Glomerular visceral epithelial cell (primary cell): ENCODE measurements around the gene SH3RF3.
A peak's percentile ranks its signal among the peaks of the same experiment; 100 is the strongest.

Experiments
- DNase-seq: peaks from one replicate; pipeline ENCODE4 v3.0.0-alpha.2; 2016; ENCODE audit errors: extremely low spot score

The SH3RF3 gene

DNA sequence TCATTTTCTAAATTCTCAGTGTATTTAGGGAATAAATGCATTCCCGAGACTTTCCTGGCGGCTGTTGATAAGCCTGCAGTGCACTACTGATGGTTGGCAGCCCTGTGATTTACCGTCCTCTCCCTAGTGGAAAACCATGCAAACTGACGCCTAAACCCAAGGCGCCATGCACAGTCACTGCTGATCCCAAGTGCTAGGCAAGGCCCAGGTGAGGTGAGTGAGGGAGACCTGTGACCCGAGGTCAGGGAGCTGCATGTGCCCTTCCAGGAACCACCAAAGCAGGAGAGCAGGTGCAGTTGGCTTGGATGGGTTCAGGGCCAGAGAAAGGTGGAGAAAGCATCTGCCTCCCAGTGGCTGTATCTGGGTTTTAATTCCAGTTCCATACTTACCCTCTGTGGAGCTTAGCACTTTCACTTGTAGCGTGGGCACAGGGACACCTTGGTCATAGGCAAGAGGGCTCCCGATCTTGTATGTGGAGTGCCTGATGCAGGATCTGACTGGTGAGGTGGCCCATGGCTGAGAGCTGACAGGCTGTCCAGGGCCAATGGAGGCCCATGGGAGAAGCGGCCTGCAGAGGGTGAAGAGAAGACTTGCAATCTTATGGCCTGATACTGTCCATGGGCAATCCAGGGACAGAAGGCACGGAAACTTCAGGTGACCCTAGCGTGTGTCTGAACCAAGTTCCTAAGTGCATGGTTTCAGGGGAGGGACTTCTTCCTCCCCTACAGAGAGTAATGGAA, 131.3 kb downstream of the SH3RF3 start:
- no peak for DNase-seq

DNA sequence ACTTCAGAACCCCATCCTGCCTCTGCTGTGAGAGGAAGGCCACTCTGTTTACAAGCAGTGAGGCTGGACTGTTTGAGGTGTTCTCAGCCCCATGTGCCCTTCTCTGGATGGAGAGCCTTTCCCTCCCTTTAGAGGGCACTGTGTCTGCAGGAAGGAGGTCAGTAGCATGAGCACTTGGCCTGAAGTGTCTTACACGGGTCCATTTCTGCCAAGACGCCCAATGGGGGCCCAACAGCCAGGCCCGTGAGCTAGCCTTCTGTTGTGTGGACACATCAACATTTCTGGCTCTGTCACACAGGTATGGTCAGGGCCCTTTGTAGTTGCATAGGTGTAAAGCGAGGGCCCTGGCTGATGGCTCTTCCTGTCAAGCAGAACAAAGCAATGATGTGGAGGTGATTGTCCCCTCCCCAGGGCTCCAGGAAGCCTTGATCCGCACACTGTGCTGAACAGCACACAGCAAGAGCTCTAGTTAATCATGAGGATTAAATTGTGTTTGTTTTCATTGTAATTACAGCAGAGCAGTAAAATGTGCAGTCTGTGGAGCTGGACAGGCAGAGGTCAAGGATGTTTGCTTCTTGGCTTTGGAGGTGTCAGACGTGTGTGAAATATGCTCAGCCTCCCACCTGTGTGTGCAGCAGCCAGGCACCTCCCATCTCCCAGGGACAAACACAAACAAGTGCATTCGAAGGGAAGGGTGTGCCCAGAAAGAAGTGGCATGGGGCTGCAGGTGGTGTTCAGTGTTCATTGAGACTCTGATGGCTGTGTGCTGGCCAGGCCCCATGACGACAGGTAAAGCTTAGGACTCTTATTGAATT, 132.1 kb downstream of the SH3RF3 start:
- DNase-seq: no peak

DNA sequence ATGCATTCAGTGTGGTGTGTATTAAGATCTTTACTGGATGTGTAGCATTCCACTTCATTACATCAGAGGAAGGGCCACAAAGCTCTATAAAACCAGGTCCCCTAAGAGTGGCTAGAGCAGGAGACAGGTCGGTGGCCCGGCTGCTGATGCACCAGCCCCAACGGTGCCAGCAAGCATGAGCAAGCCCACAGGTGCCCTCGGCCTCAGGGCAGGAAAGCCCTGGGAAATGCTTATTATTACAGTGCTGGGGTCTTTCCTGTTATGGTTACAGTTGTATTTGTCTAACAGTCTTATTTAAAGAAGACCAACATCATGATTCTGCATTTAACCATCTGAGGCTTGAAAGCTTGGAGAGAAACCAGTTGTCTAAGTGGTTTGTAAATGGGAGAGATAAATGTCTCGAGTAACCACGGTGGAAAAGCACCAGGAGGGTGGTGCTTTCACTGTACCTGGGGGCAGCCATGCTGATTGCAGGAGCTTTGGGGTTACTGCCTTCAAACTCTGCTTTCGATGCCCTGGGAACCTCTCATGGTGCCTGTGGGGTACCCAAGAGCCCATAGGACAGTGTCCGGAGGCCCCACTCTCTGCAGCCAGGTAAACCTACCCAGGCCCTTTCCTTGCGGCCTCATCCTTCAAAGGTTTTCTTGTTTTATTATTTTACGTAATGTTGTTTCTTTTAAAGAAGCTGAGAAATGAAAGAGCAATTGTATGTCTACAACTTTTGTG, 133.1 kb downstream of the SH3RF3 start:
- no peak for DNase-seq

DNA sequence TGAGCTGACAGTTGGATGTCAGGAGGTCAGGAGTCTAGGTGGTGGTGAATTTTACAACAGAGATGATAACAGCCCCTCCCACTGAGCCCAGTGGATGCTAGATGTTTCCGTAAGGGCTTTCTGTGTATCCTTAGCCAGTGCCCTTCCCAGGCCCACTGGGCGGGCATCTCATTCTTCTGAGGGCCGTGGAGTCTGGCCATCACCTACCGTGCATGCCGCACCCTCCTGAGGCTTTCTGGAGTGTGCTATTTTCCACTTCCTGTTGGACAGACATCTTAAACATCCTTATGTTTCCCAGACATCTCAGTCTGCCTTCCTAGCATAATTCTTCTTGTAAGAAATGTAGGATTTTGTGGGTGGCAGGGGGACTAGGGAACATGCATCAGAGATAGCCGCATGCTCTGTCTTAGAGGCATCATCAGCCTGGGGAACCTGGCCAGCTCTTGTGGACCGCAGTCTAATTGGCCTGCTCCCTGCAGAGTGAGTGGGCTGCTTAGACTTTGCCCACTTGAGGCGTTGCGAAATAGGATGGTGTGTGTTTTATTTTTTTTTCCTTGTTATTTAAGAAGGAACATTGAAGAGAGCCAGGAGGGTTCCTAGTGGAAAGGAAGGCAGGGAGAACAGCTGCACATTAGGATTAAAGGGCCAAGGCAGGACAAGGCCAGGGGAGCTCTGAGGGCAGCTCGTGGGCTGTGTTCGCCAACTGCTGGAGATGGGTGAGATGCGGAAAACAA, 135.8 kb downstream of the SH3RF3 start:
- no peak for DNase-seq

DNA sequence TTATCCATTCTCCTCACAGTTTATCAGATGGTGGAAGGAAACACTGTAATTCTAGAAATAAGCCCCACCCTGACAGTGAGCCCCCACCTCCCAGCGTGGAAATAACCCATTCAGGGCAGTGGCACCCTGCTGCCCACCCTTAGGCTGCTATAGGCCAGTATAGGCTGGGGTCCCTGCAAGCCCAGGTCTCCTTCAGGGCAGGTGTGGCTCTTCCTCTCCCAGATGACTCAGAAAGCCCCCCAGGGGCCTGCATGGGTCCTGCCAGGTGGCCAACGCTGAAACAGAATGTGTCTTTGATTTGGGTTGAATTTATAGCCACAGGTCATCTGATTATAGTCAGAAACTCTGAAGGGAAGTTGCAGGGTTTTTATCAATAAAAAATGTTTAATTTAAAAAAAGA, 136.4 kb downstream of the SH3RF3 start:
- DNase-seq: no peak

DNA sequence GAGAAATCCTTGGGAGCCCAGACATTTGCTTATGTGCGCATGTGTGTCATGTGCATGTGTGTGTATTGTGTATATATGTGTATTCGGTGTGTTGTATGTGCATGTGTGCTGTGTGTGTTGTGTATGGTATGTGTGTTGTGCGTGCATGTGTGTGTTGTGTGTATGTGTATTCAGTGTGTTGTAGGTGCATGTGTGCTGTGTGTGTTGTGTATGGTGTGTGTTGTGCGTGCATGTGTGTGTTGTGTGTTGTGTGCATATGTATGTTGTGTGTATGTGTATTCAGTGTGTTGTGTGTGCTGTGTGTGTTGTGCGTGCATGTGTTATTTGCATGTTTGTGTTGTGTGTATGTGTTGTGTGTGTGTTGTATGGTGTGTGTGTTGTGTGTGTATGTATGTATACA, 136.9 kb downstream of the SH3RF3 start:
- DNase-seq: no peak

DNA sequence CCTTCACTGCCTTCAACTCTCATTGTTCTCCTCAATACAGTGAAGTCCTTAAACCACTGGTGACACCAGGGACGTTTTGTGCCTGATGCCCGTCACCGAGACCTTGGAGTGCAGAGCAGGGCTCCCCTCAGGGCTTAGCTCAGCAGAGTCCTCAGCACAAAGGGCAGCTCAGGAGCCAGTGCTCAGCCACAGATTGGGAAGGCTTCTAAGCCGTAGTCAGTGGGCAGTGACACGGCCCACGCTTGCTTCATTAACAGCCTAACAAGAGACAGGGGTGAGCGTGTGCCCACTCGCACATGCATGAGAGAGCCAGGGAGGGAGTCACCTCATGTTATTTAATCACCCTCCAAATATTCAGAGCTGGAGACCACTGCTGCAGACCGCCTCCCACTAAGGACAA, 137.5 kb downstream of the SH3RF3 start:
- no peak for DNase-seq

DNA sequence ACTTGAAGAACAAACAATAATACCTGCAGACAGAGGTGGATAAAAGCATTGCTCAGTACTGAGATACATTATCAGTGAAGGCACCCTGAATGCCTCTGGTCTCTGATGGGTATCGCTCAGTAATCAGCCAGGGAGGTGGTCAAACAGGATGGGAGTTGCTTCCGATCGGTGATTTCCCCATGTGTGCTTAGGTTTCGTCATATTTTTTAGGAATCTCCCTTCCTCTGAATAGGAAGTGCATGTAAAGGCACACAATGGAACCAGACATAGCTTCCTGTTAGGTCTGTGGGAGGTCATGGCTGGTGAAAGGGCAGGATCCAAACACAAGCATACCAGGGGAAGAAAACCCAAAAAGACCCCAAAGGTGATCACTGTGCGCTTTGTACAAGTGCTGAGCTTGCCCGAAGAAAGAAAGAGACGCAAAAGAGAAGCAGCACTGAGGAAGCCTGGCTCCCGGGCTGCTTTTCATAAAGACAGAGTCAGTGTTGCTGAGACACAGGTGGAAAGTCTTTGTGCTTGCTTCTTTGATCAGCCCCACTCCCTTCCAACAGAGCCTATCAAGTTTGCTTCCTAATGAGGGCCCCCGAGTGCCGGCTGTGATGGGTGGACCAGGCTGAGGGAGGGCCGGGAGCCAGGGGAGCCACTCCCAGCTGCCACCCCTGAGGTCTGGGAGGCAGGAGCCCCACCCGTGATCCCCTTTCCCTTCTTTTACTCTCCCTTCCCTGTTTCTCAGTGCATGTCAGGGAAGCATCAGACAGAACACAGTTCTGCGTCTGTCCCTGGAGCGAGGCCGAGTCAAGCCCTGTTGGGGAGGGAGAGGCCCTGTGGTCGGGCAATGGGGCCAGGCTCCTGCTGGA, 138.2 kb downstream of the SH3RF3 start:
- no peak for DNase-seq

DNA sequence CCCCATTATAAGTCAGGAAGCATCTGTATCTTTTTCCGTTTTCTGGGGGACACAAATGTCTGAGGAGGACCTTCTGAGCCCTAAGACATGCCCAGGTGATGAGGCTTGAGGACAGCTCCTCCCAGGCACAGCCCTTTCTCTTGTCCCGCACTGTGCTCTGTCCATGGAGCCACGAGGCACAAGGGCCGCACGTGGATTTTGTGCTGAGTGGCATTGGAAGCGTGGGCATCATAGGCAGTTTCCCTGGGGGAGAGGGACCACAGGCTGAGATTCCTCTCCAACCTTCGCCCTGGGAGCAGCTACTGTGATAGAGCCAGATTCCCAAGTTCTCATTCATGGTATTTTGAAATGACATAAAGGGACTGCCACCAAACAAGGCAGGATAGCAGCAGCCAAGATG, 139.9 kb downstream of the SH3RF3 start:
- no peak for DNase-seq

DNA sequence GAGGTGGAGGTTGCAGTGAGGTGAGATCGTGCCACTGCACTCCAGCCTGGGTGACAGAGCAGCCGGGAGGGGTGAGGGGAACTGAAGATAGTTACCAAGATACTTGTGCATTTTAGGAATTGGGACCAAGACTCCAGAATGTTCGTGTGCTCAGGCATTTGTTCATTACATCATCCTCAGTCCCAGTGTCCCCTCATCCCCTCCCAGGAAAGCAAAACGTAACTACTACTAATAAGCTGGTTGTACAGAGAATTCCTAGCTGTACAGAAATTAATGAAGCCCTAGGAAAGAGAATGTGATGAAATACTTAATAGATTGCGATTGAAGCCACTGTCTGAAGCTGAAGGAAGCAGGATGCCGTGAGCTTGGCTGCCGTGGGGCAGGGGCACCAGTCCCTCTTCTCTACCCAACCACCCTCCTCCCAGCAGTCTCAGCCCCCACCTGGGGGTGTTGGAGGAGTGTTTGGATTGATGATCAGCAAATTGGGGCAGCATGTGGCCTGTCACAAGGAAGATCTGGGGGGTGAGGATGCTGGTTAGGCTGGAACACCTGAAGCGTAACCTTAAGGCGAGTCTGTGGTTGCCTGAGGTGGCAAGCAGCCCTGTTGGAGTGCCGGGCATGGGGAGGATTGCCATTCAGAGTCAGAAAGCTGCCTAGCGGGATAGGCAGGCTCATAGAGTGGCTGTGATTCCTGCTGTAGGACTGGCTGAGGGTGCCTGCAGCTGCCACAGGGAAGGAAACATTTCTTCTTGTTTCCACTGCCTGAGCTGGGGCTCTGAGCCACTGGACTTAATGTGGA, 140.9 kb downstream of the SH3RF3 start:
- peak; percentile 16 for DNase-seq

DNA sequence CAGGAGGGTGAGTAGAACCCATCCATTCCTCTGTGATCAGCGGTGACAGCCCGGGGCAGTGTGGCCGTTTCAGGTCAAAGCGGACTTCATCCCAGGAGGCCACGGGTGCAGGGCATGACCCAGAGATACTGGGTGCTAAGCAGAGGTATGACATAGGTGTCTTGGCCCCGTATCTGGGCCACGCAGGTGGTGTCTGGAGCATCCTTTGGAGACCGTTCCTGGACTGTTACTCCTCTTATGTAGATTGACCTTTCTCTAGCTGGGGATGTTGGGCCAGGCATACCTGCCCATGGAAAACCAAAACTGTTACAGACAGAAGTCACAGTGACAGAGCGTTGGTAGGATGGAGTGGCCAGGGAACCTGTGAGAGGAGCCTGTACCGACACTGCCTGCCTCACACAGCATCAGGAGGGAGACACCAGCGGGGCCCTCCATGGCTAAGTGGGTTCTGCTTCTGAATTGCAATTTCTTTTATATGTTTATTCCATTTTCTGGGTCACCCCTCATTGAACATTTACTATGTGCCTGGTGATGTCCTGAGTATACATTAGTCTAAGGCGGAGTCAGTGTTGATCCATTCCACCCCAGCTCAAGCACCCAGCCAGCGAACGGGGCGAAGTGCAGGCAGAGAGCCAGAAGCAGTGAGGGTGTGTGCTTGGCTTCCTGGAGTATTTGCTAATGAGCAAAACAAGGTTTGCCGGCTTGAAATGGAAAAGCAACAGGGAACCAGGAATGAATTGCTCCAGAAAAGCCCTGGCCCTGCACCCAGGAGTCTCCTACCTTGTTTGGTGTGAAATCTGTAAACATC, 141.7 kb downstream of the SH3RF3 start:
- DNase-seq: no peak

DNA sequence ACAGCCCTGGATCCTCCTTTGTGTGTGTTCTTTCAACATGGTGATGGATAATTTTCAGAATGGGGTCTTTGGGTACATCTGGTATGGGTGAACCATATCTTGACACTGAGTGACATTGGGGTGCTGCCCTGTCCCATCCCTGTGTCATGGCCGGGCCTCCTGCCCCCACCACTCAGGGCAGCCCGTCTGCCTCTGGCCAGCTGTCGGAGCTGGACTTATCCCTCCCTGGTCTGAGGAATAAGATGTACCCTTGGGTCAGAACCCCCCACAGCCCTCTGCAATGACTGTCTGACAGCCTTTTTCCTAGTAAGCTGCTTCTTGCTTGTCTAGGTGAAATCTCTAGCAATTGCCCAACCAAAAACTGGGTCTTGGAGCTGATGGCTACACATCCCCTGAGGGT, 142.9 kb downstream of the SH3RF3 start:
- no peak for DNase-seq

DNA sequence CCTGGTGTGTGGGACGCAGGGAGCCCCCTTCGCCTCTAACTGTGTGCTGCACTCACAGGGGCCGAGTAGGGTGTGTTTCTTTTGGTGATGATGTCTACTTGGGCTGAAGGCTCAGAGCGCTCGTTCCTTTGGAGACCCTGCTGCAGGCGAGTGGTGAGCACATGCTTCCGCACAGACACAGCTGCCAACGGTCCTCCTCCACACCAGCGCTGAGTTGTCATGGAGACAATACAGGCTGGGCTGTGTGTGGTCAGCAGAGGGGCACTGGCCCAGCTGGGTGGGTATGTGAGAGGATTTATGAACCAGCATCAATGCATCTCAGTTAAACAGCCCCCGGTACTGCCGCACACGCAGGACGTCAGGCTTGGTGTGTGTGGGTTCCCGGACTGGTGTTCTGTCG, 143.5 kb downstream of the SH3RF3 start:
- DNase-seq: no peak

DNA sequence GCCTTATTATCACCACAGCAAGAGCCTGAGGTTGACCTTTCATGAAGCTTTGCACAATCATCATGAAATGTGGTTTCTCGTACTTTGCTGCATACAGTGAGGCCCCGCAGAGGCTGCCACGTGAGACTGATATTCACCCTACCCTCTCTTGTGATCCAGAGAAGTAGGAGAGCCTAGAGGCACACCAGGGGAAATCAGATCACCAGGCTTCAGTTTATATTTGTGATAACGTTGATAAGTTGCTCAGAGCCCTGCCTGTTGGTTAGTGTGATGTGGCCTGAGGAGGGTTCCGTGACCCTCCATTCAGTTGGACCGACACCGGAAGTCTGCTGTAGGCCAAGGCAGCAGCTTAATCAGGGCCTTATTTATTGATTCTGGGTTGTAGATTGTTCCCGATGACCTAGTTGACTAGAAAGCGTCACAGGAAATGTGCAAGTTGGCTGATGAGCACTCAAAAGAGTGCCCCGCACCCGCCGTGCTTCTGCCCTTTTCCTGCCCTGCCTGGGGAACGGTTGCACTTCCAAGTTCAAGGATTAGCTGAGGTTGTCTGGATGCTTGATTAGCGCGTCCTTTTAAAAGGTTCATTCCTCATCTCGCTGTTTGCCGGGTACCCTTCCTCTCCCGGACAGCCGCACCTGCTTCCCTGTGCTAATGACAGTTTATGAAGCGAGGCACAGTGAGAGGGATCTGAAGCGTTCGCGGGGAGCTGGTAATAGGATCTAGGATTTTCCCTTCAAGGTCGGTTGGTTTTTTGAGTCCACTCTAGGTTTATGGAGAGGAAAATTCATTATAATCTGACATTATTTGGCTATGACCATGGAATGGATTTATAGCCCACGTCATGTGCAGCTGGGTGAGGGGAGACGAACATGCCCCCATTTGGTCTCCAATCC, 146.4 kb downstream of the SH3RF3 start:
- DNase-seq: no peak

DNA sequence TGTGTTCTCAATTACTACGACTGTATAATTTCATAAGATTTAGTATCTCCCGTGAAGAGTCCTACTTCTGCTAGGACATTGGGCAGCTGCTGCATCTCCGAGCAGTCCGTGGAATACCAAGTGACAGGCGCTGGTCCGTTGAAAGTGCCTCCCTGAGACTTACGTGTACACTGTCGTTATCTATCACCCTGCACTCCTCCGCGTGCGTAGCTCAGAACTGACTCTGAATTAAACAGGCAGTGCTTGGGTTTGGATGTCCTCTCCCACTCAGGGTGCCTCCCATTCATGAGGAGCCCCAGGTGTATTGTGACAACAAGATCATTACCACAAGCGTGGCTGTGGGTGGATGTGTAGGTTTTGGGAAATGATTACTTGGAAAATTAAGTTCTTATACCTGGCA, 148.4 kb downstream of the SH3RF3 start:
- DNase-seq: no peak

DNA sequence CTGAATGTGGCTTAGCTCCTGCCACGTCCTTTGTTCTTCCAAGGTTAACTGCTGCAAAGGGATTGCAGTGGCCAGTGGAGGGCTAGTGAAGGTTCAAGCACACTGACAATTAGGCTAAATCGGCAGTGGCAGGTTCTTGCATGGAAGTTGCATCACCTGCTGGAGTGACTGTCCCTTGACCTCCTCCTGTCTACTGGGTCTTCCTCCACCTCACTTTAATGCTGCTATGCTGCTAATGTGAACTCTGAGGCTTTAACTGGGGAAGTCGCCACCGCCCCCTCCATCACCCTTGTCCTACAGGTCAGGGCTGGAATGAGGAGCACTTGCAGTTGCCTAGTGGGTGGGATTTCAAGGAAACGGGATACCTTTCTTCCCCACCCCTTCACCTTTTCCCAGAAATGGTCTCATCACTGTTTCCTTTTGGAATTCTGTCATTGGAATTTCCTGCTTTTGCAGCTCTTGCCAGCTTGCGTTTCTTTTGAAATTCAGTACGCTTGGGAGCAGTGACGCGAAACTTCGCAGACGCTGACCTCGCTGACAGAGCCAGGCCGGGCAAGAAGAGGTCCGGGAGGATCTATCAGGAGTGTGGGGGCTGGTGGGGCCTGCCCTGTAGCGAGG, 150.3 kb downstream of the SH3RF3 start:
- peak; percentile 13 for DNase-seq

DNA sequence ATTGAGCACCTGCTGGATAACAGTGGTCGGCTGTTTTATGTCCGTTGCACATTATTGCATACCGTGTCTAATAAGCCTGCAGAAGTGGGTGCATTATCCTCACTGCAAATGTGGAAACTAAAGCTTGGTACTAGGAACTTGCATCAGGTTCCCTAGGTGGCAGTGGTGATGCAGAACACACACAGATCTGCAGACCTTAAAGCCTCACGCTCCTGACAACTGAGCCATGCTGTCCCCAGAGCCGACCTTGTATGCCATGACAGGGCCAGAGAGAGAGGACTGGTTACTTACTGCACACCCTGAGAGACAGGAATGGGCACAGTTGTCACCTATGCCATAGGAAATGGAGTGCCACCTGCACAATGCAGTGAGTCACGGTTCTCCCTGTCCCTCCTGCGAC, 151.8 kb downstream of the SH3RF3 start:
- DNase-seq: no peak

DNA sequence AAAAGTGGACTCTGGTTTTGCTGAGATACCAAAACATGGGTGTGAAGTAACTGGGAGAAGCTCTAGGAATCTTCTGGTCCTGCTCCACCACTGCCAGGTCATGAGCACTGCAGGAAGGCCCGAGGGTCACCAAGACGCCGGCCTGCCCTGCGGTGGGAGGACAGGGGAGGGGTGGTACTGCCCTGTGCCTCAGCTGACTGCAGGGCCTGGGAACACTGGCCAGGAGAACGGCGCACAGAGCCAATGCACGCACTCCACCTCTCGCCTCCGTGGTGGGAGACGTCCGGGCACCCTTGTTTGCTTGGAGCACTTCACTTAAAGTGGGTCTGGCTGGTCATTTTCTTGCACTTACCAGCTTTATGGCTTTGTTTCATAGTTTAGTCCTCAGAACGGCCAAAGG, 153.4 kb downstream of the SH3RF3 start:
- no peak for DNase-seq
